Measurements from ENCODE around the gene GFRA1.

GRCh38 chr10:116223289-116223688 is 49.7 kb downstream of the GFRA1 start:
- TF ChIP-seq RAD21 (IDR thresholded peaks at IDR 0.05; ENCODE audit: low read length) (no peak), MXI1 (IDR thresholded peaks at IDR 0.05; ENCODE audit: borderline replicate concordance, low read depth, low read length) (no peak), CTCF (conservative IDR thresholded peaks at IDR 0.05; ENCODE audit: low read depth, low read length) (no peak)
